DND-41 (cell line): ENCODE data around the gene HSDL2.

Experiments
- ATAC-seq: fragments of 200-7000 bp; cut with Tn5 transposase; 3 replicates; pipeline ENCODE4 v1.9.1; 2021; ENCODE audit warnings: low read depth; ENCODE audit not compliant: insufficient read depth
- DNase-seq: peaks from one replicate; pipeline ENCODE4 v3.0.0-alpha.2; 2020
- H2AFZ ChIP-seq: 2 replicates; pipeline ENCODE4 v1.6.0; 2012; ENCODE audit warnings: low read depth, low read length
- H3K27ac ChIP-seq: 2 replicates; pipeline ENCODE4 v1.5.1; 2012; ENCODE audit warnings: low read length, inconsistent platforms
- H3K27me3 ChIP-seq: fragments of 200-600 bp; sonication (generic); 2 replicates; pipeline ENCODE4 v1.6.0; 2012; ENCODE audit warnings: low read length, mild to moderate bottlenecking, inconsistent platforms; ENCODE audit not compliant: insufficient read depth, poor library complexity
- H3K36me3 ChIP-seq: 2 replicates; pipeline ENCODE4 v1.5.1; 2012; ENCODE audit warnings: low read length, inconsistent platforms; ENCODE audit not compliant: insufficient read depth
- H3K4me1 ChIP-seq: 2 replicates; pipeline ENCODE4 v1.5.1; 2012; ENCODE audit warnings: mild to moderate bottlenecking, low read length; ENCODE audit not compliant: insufficient read depth
- H3K4me2 ChIP-seq: 2 replicates; pipeline ENCODE4 v1.6.0; 2012; ENCODE audit warnings: mild to moderate bottlenecking, moderate library complexity, low read length, inconsistent platforms; ENCODE audit not compliant: insufficient read depth
- H3K4me3 ChIP-seq, 2 experiments: fragments of 200-600 bp in 1 of 2; shearing (Covaris generic) in 1 of 2; 2 replicates each; pipeline ENCODE4 v1.5.1; 2012 to 2016; ENCODE audit warnings: inconsistent platforms in 2 of 2, low read length in 2 of 2, mild to moderate bottlenecking in 2 of 2, low read depth in 1 of 2, moderate library complexity in 1 of 2
- H3K79me2 ChIP-seq: 2 replicates; pipeline ENCODE4 v1.6.0; 2012; ENCODE audit warnings: low read length, inconsistent platforms; ENCODE audit not compliant: insufficient read depth
- H3K9ac ChIP-seq: 2 replicates; pipeline ENCODE4 v1.6.0; 2012; ENCODE audit warnings: low read depth, mild to moderate bottlenecking, inconsistent platforms, low read length, moderate library complexity
- H3K9me3 ChIP-seq: 2 replicates; pipeline ENCODE4 v1.5.1; 2012; ENCODE audit warnings: low read length, moderate library complexity, mild to moderate bottlenecking, inconsistent platforms; ENCODE audit not compliant: insufficient read depth, severe bottlenecking
- H4K20me1 ChIP-seq: 2 replicates; pipeline ENCODE4 v1.6.0; 2012; ENCODE audit warnings: low read length; ENCODE audit not compliant: insufficient read depth
- EZH2 ChIP-seq: IDR thresholded peaks from 3 replicates; pipeline ENCODE4 v1.6.1; 2012; ENCODE audit warnings: borderline replicate concordance, low read depth, mild to moderate bottlenecking, moderate library complexity, low read length, inconsistent platforms; ENCODE audit not compliant: severe bottlenecking
- TF ChIP-seq, protein P1 (sequence below): IDR thresholded peaks from 2 replicates; pipeline ENCODE4 v1.5.1; 2012; ENCODE audit warnings: borderline replicate concordance, low read length, moderate library complexity, mild to moderate bottlenecking; ENCODE audit not compliant: poor library complexity, severe bottlenecking; ENCODE audit errors: extremely low read depth

The HSDL2 gene

DNA sequence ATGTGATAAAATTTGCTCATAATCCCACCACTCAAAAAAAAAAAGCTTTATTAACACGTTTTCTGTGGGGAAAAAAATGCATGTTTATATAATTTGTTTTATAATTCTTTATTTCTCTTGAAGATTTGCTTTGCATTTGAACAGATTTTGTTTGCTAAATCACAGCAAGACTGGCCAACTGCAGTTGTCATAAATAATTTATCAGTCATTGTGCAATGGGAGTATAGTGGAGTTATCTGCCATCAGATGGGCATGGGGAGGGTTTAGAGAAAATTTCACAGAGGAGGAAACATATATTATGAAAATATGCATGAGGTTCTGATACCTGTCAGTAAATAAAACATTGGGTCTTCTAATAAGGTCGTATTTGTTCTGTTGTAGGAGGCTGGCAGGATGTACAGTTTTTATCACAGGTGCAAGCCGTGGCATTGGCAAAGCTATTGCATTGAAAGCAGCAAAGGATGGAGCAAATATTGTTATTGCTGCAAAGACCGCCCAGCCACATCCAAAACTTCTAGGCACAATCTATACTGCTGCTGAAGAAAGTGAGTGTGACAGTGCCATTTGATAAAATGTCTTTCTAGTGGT lies 23.8 kb downstream of the HSDL2 start:
- Histone ChIP-seq H3K27ac (no peak overlapping the region), H3K4me2 (no peak overlapping the region), H3K36me3 (peaks cover 15% of the 10 kb centered on the region; the same call in 1 of the 2 replicates), H3K9me3 (peaks cover 2% of the 10 kb centered on the region), H3K4me3 (no peak overlapping the region), H2AFZ (no peak overlapping the region), H3K4me1 (no peaks in the 10 kb centered on the region), H3K27me3 (no peaks in the 10 kb centered on the region), H4K20me1 (no peaks in the 10 kb centered on the region), H3K79me2 (no peaks in the 10 kb centered on the region), H3K9ac (no peak overlapping the region)
- TF ChIP-seq, protein P1, sequence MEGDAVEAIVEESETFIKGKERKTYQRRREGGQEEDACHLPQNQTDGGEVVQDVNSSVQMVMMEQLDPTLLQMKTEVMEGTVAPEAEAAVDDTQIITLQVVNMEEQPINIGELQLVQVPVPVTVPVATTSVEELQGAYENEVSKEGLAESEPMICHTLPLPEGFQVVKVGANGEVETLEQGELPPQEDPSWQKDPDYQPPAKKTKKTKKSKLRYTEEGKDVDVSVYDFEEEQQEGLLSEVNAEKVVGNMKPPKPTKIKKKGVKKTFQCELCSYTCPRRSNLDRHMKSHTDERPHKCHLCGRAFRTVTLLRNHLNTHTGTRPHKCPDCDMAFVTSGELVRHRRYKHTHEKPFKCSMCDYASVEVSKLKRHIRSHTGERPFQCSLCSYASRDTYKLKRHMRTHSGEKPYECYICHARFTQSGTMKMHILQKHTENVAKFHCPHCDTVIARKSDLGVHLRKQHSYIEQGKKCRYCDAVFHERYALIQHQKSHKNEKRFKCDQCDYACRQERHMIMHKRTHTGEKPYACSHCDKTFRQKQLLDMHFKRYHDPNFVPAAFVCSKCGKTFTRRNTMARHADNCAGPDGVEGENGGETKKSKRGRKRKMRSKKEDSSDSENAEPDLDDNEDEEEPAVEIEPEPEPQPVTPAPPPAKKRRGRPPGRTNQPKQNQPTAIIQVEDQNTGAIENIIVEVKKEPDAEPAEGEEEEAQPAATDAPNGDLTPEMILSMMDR = no peak
- no peak for TF ChIP-seq EZH2
- ATAC-seq (no peak), DNase-seq (no peak)

DNA sequence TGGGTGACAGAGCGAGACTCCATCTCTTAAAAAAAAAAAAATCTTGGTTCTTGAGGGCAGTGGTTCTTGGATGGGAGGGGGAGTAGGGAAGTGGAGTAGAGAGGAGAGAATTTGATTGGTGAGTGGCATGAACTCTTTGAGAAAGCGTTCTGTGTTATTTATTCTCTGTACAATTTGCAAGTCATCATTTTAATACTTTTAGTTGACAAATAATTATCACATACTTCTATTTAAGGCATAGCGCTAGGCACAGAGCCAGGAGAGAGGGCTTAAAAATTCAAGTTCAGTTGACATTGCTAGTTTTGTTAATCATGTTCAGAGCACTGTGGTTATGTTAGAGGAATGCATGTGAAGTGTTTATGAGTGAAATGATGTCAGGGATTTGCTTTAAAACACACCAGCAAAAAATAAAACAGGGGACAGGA lies 24.6 kb downstream of the HSDL2 start:
- TF ChIP-seq, protein P1 = no peak
- TF ChIP-seq EZH2 = no peak
- Histone ChIP-seq H3K4me3 (no peak overlapping the region), H3K27ac (no peak overlapping the region), H2AFZ (no peak overlapping the region), H4K20me1 (no peaks in the 10 kb centered on the region), H3K27me3 (no peaks in the 10 kb centered on the region), H3K36me3 (peaks cover 20% of the 10 kb centered on the region; the same call in 1 of the 2 replicates), H3K4me1 (no peaks in the 10 kb centered on the region), H3K9ac (no peak overlapping the region), H3K4me2 (no peak overlapping the region), H3K9me3 (no peaks in the 10 kb centered on the region), H3K79me2 (no peaks in the 10 kb centered on the region)
- no peak for DNase-seq
- no peak for ATAC-seq

DNA sequence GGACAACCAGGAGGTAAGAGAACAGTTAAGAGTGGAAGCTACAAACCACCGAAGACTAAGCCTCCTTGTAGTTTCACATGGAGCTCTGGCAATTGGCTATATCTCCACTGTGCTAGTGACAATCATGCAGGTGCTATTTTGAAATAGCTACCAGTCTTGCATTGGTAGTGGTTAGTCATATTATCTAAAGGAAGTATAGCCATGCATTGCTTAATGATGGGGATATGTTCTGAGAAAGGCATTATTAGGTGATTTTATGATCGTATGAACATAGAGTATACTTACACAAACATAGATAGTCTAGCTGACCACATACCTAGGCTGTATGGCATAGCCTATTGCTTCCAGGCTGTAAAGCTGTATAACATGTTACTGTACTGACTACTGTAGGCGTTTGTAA lies 28.4 kb downstream of the HSDL2 start:
- no peak overlapping the region for H3K4me3 ChIP-seq
- H3K27me3 ChIP-seq = no peaks in the 10 kb centered on the region
- H3K27ac ChIP-seq = no peak overlapping the region
- H3K9ac ChIP-seq = no peak overlapping the region
- H4K20me1 ChIP-seq = no peaks in the 10 kb centered on the region
- ATAC-seq (no peak), DNase-seq (no peak)
- H3K79me2 ChIP-seq = no peaks in the 10 kb centered on the region
- no peaks in the 10 kb centered on the region for H3K9me3 ChIP-seq
- peaks cover 25% of the 10 kb centered on the region; the same call in 1 of the 2 replicates for H3K36me3 ChIP-seq
- no peak overlapping the region for H3K4me2 ChIP-seq
- no peak overlapping the region for H2AFZ ChIP-seq
- H3K4me1 ChIP-seq = no peaks in the 10 kb centered on the region
- TF ChIP-seq EZH2 = no peak
- TF ChIP-seq, protein P1 = no peak

DNA sequence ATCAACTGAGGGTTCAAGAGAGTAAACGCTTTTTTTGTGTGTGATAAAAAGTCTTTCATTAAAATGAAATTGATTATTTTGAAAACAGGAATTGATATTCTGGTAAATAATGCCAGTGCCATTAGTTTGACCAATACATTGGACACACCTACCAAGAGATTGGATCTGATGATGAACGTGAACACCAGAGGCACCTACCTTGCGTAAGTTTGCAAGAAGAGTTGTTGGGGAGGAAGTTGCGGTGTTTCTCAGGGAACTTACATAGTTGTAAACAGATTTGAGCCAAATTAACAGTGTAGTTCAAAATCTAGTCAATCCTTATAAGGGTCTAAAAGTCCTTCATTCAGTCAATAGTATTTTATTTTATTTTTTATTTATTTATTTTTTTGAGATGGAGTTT lies 28.9 kb downstream of the HSDL2 start:
- Histone ChIP-seq H3K79me2 (no peaks in the 10 kb centered on the region), H3K27me3 (no peaks in the 10 kb centered on the region), H3K9ac (no peak overlapping the region), H3K36me3 (peaks cover 25% of the 10 kb centered on the region; the same call in 1 of the 2 replicates), H4K20me1 (no peaks in the 10 kb centered on the region), H2AFZ (no peak overlapping the region), H3K4me2 (no peak overlapping the region), H3K27ac (no peak overlapping the region), H3K4me1 (no peaks in the 10 kb centered on the region), H3K4me3 (no peak overlapping the region), H3K9me3 (no peaks in the 10 kb centered on the region)
- DNase-seq (no peak), ATAC-seq (no peak)
- TF ChIP-seq, protein P1 = no peak
- TF ChIP-seq EZH2 = no peak
